Fibroblast of upper back skin (primary cell): ENCODE results near the gene GFER.
"Not testable (repeated sequence)": the region's sequence is repeated elsewhere in the genome, so short reads cannot be mapped to it uniquely, and the experiment has no call there.

Experiments used
- DNase-seq: peaks from one replicate; pipeline ENCODE4 v3.0.0-alpha.2; 2013

Gene GFER

DNA sequence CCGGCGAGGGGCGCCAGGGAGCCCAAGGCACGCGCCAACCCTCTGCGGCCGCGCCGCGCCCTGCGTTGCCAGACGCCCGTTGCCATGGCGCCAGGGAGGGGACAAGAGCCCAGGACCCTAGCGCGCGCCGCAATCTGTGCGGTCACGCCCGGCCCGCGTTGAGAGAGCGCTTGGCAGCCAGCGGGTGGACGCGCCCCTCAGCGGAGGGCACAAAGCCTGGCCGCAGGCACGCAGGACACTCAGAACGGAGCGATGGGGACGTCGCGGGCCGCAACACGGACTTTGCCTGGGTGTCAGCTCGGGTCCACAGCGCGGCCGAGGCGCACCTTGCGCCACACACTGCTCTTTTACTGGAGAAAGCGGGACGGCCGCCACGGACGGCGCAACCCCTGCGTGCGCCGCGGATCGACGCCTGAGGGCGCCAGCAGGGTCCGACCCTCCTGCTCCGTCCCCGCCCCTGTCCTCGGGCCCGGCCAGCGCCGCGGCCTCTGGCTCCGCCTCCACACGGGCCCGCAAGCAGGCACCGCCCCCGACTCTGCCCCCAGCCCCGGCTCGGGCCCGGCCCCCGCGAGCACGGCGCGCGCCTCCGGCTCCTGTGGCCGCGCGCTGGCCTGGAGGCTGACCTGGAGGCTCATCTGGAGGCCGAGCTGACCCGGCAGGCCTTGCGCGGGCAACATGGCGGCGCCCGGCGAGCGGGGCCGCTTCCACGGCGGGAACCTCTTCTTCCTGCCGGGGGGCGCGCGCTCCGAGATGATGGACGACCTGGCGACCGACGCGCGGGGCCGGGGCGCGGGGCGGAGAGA, at the start of gene GFER:
TSS of gene GFER (plus strand) at position 650 of the 803 bp plus-strand sequence. CDS start at position 676, 26 bp downstream.
- DNase-seq, result peak; percentile 89

DNA sequence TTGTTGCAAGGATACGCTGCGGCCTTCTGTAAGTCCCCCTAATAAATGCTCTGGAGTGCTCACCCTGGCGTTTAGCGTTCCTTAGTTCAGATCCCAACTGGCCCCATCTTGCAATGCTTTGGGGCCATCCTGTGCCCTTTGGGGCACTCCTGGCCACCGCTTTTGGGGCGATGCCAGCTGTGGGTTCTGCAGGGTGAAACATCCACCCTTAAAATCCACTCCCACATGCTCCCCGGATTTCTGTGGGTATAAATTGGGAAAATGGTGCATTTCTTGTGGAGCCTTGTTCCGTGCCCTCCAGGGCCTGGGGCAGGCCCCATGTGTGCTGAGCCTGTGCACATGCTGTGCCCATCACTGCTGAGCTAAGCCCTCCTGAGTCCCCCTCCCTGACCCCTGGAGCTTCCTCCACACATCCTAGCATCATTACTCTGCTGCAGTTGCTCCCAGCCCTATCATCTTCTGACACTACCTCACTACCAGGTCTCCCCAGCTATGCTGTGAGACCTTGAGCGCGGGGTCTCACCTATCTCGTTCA, 47.0 kb upstream of the GFER start:
- no peak for DNase-seq

DNA sequence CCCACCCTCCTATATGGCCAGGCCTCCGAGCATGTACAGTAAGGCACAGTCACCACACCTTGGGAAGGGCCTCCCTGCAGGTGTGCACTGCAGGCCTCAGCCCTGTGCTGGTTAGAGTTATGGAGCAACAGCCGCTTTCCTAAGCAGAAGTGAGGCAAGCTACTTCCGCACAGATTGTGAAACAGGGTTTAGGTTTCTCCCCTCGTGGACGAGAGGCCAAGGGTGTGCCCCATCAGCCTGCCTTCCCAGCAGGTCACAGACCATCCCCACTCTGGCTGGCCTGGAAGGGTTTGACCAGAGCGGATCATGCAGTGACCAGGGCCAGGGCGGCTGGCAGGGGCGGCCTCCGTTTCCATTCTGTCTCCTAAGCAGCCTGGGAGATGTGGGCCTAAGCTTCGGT, 45.7 kb upstream of the GFER start:
- no peak for DNase-seq

DNA sequence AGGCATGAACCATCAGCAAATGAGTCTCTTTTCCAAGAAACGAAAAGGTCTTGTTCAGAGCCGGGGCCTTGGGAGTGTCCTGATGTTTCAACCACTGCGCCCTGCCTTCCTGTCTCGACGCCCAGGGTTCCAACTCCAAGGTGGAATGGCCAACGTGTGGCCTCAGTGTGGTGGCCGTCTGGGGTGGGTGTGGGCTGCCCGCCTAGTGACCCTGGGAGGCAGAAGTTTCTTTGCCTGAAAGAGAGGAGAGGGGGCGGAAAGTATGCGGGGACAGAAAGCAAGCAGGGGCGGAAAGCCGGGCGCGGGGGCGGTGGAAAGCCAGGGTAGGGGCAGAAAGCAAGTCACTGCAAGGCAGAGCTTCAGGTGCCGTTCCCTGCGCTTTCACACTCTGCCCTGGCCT, 45.1 kb upstream of the GFER start:
- no peak for DNase-seq

DNA sequence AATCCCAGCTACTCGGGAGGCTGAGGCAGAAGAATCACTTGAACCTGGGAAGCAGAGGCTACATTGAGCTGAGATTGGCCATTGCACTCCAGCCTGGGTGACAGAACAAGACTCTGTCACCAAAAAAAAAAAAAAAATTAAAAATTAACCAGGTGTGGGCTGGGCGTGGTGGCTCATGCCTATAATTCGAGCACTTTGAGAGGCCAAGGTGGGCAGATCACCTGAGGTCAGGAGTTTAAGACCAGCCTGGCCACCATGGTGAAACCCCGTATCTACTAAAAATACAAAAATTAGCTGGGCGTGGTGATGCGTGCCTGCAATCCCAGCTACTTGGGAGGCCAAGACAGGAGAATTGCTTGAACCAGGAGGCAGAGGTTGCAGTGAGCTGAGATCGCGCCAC, 44.2 kb upstream of the GFER start:
- DNase-seq, result not testable (repeated sequence)

DNA sequence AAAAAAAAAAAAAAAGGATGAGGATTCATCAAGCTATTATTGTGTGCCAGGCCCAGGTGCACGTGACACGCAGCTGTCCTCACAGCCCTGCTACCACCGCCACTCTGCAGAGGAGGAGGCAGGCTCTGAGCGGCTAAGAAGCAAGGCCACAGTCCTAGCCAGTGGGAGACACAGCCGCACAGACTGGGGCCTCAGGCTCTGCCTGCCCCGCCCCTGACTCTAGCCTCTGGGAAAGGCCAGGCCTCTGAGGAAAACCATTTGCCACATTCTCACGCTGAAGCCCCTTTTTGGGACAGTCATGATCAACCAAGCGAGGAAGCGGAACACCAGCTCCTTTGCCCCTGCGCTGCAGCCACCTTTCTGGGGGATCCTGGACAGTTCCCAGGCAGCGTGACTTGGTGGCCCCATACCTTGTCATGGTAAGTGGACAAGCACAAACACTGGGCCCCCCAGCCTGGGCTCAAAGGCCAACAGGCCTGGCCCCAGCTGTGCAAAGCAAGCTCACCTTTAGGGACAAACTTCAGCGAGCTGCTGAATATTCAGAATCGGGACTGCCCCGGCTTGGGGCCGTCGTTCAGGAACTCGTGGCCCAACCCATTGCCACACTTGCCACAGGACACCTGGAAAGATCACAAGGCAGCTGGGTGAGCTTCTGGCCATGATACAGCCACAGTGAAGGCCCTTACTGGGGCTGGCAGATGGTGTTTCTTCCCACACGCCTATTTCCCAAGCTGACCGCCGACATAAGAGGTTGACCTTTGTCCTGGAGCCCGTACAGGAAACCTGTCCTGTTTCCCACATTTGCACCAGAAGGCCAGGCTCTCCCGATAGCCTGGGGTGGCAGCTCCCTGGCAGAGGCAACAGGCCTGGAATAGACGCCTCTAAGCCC, 43.5 kb upstream of the GFER start:
- DNase-seq, result no peak

DNA sequence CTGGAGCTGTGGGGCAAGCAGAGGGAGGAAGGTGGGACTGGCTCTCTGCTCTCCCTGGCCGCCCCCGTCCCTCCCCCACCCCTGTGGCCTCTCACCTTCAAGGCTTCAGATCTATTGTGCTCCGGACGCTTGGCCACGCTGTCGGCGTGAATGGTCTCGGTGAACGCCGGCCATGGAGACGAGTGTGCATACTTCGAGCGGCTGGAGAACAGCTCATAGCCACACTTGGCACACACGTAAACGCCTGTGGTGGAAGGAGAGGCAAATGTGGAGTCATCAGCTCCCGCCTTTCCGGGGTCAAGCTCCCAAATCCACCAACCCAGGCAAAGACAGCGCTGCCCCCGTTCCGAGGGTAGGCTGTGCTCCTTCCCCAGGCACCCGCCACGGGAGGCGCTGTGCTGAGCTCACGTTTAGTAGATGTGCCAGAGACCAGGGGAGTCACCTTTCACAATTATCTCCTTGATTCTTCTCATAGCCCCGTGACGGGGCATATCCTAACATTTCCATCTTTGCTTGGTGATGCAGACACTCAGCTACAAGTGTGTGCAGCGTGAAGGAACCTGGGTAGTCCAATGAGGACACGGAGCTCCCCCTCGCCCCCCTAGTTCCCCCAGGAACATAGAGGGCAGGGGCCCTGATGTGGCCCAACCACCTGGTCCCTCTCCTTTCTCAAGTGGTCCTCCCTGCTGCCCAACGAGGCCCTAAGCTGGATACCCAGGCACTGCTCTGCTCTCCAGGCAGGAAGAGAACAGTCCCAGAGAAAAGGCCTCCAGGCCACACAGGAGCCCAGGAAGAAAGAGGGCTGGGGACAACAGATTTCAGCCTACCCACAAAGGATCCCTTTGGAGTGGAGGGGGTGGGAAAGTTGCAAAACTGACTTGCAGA, 42.6 kb upstream of the GFER start:
- peak; percentile 41 for DNase-seq

DNA sequence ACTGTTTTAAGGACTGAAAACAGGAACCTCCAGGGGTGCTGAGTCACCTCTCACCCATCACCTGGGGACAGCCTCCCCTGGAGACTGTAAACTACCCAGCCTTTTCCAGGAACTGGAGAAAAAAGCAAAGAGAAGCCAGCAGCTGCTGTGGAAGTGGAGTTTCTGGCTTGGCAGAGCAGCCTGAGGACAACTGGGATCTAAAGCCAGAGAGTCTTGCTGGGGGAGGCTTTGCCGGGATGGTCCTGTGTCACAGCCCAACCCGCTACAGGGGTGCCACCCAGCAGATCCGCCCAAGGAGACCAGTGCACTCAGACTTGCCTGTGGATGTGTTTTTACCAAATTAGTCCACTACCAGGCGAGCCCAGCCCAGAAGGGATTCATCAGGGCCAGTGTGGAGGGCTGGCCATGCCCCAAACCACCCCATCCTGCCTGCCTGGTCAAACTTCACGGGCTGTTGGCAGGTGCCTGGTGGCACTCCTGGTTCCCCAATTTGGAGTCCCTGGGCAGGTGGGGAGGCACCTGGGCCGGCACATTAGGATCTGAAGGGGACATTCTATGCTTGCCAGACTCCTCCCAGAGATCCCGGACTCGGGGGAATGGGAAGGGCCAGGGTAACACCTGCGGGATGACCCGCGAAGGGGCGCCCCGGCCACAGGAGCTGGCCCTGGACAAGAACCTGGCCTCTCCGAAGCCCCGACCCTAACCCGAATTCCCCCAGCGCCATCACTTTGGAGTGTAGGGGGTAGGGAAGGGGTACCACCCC, 41.8 kb upstream of the GFER start:
- DNase-seq, result no peak

DNA sequence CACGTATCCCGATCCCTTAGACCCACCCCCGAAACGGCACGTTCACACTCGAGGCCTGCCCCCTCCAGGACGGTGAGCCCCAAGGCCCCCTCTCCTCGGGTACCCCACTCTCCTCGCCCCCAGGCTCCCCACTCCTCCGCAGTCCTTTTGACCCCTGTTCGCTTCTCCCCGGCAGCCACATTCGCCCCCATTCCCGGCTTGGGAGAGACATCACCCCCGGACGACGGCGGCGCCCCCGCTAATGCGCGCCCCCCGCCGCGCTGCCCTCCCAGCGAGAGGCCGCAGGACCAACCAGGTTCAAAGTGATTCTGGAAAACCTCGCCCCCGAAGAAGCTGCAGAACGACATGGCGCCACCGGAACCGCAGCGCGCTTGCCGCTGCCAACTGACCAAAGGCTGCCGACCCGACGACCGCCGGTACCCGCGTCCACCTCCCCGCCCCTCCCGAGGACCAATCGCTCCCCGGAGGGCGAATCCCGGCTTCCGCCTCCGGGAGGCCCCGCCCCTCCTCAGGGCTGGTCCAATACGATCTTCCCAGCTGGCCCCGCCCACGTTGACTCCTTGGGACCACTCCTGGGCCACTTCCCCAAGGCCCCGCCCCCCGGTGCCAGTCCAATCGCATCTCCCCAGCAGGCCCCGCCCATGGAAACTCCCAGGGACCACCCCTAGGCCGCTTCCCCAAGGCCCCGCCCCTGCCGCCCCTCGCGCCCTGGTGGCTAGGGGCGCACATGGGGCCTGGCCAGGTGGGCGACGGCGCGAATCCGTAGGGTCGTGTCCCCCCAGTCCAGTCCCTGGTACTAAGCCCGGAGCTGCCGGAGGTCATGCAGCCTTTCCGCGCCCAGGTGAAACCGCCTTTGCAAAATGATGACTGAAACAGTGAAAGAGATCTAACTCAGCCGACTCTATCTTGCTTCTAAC, 40.9 kb upstream of the GFER start, which contains the start of gene MSRB1:
TSS of gene MSRB1 (minus strand) at position 390 of the 917 bp plus-strand sequence. CDS start at position 347, 43 bp downstream.
- DNase-seq, result peak; percentile 99

DNA sequence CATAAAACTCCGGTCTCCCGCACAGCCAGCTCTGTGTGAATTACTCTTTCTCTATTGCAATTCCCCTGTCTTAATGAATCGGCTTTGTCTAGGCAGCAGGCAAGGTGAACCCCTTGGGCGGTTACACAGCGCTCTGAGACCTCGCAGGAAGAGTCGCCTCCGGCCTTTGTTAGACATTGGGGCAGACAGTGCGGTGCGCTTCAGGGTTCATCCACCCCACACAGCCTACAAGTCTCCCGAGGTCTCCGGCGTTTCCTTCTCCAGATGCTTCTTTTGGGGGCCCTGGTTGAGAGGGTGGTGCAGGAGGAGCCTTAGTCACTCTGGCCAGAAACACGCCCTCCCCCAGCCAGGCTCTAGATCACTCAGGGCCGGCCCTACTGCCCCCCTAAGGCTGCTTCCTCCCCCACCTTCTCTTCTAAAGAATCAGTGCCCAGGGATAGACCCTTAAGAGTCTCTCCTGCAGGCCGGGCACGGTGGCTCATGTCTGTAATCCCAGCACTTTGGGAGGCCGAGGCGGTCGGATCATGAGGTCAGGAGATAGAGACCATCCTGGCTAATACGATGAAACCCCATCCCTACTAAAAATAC, 39.3 kb upstream of the GFER start:
- no peak for DNase-seq

DNA sequence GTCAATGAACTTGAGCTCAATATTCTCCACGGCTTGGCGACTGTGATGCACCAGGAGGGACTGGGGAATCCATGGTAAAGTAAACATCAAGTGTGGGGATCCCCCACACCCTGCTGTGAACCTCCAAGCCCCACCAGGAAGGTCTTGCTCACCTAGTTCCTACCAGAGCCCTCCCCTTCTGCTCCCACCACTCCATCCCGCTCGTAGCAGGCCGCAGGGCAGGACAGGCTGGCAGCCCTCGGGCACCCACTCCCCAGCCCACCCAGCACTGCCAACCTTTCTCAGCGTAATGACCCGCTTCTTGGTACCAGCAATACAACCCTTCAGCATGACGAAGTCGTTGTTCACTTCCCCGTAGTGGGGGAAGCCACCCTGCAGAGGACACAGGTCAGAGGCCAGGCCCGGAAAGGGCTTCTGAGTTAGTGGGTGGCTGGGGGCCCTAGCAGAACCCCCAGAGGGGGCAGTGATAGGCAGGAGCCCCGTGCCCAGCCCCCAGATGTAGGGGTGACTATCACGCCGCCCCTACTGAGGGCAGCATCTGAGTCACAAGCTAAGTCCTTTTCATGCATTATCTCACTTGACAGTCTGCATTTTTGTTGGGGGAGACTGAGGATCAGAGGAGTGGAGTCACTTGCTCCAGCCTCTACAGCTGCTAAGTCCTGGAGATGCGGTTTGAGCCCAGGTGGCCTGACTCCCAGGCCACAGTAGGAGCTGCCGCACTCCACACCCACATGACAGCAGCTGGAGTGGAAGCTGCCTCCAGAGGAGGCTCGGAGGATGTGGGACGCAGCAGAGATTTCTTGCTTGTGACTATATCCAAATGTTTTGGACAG, 38.2 kb upstream of the GFER start:
- no peak for DNase-seq

DNA sequence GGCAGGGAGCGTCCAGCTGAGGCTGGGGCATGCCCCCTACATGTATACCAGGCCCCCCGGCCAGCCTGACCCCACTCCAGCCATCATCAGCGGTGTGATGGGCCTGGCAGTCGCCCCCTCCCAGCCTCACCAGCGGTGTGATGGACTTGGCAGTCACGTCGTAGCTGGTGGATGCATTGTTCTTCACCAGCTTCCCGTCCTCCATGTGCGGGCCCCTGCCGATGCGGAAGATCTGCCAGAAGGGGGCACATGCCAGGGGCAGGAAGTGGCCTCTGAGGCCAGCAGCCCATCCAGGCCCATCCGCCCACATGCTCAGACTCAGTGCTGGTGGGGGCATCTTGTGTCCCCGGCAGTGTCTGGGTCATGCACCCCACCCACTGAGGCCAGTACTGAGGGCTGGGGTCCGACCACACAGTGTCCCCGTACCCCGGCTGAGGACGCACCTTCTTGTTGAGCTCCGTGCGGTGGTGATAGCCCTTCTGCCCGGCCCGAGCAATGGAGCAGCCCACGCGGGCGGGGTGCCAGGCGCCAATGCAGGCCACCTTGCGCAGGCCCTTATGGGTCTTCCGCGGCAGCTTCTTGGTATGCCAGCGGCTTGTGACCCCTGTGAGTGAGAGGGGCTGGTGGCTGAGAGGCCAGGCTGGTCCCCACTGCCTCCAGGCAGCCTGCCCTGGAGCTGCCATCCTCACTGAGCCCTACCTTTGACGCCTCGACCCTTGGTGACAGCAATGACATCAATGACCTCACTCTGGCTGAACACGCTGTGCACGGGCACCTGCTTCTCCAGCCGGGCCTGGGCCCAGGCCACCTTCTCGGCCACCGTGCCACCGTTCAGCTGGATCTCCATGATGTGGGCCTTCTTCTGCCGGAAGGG, 37.3 kb upstream of the GFER start:
- DNase-seq, result no peak

DNA sequence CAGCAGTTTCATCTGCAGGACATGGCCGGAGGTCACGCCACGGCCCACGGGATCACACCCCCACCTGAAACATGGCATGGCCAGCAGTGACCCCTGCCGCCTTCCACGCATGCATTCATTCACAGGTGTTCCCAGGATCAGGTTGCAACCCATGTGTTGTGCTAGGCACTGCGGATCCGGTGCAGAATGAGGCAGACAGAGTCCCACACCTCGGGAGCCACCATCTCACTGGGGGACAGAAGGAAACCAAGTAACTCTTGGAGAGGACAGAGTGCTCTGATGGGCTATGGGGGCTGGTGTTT, 36.7 kb upstream of the GFER start:
- DNase-seq, result no peak

DNA sequence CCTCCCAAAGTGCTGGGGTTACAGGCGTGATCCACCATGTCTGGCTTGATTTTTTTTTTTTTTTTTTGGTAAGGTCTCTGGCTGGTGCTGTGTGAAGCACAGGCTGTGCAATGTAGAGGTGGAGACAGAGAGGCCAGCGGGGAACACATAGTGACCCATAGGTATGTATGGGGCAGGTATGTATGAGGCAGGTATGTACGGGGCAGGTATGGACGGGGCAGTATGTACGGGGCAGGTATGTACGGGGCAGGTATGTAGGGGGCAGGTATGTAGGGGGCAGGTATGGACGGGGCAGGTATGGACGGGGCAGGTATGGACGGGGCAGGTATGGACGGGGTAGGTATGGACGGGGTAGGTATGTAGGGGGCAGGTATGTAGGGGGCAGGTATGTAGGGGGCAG, 34.5 kb upstream of the GFER start:
- no peak for DNase-seq

DNA sequence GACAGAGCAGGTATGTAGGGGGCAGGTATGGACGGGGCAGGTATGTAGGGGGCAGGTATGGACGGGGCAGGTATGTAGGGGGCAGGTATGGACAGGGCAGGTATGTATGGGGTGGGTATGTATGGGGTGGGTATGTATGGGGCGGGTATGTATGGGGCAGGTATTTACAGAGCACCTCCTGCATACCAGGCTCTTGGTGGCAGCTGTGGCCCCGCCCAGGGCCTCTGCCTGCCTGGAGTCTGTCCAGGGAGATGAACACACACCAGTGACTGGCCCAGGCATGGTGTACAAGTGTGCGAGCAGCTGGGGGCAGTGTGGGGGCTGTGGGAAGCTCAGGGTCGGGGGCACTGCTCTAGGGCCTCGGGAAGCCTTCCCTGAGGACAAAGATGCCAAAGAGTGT, 33.9 kb upstream of the GFER start:
- DNase-seq, result no peak

DNA sequence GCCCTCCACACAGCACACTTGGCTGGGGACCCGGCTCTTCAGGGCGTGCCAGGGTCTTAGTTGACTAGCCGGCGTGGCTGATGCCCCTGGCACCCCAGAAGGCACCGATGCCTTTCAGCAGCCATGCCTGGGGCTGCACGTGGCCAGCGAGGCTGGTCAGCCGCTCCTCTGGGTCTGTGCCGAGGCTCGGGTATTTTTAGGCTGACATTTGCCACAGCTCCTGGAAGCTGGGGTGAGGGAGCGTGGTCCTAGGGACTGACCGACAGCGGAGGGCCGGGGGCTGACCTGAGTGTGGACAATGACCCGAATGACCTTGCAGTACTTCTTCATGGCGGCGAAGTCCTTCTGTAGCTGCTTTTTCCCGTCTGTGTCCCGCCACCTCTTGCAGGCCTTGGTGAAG, 33.4 kb upstream of the GFER start:
- no peak for DNase-seq

DNA sequence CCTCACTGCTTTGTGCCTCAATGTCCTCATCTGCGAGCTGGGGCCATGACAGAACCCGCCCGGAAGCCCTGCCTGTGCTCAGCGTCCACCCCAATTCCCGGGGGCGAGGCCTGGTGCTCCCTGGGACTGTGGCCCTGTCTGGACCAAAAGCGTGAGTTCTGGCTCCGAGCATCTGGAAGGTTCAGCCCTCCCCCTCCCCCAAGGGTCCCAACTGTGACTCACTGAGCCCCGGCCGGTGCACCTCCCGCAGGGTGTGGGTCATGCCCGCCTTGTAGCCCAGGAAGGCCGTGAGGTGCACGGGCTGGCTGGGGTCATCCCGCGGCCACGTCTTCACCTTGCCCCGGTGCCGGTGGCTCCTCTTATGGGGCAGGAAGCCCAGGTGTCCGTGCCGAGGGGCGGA, 30.3 kb upstream of the GFER start:
- no peak for DNase-seq

DNA sequence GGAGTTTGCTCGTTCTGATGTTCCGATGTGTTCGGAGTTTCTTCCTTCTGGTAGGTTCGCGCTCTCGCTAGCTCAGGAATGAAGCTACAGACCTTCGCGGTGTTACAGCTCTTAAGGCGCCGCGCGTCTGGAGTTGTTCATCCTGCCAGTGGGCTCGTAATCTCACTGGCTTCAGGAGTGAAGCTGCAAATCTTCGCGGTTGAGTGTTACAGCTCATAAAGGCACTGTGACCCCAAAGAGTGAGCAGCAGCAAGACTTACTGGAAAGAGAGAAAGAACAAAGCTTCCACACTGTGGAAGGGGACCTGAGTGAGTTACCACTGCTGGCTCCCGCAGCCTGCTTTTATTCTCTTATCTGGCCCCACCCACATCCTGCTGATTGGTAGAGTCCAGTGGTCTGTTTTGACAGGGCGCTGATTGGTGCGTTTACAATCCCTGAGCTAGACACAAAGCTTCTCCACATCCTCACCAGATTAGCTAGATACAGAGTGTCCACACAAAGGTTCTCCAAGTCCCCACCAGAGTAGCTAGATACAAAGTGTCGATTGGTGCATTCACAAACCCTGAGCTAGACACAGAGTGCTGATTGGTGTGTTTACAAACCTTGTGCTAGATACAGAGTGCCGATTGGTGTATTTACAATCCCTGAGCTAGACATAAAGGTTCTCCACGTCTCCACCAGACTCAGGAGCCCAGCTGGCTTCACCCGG, 26.4 kb upstream of the GFER start:
- not testable (repeated sequence) for DNase-seq
